ENCODE data around the gene SDK2. TPM values are rescaled to one million over a fixed set of nuclear protein-coding genes. Genes with fewer than 3 reads are reported as not detected.

SDK2 gene
- total and polyA plus RNA-seq, 2 of the 4 experiments (the other 2 are of a cell fraction), result under 0.01 to 0.03 TPM

- Histone ChIP-seq H3K4me1 (ENCODE audit: control insufficient read depth, insufficient read depth, low read length) (no peaks in the 10 kb centered on the region), H3K9me1 (ENCODE audit: insufficient read depth, low read length) (no peaks in the 10 kb centered on the region), H3K18ac (ENCODE audit: low read depth, low read length) (no peak overlapping the region), H2BK20ac (ENCODE audit: low read depth, low read length) (no peak overlapping the region), H4K8ac (ENCODE audit: low read depth in 2 of 2, low read length in 2 of 2) (no peak overlapping the region), H3K56ac (ENCODE audit: extremely low read depth, insufficient read depth, low read length) (no peak overlapping the region), H2AK5ac (ENCODE audit: low read depth, low read length) (no peak overlapping the region), H3K4me2 (ENCODE audit: low read depth, low read length) (no peak overlapping the region), H4K5ac (ENCODE audit: low read depth, low read length) (no peak overlapping the region), H3K27me3 (ENCODE audit: control insufficient read depth, insufficient read depth, low read length) (no peaks in the 10 kb centered on the region), H4K91ac (ENCODE audit: insufficient read depth, low read depth, low read length) (no peak overlapping the region), H3K27ac (ENCODE audit: insufficient read depth, low read length) (no peak overlapping the region), H3K14ac (replicated peaks; ENCODE audit: low read depth, low read length) (no peak overlapping the region), H2AFZ (replicated peaks; ENCODE audit: low read length, poor library complexity) (no peak overlapping the region), H3K4ac (ENCODE audit: low read depth, low read length) (no peak overlapping the region), H3K4me3 (ENCODE audit: insufficient read depth, low read depth, low read length) (no peak overlapping the region), H2BK120ac (ENCODE audit: low read depth, low read length) (no peak overlapping the region), H3K36me3 (ENCODE audit: control insufficient read depth, insufficient read depth, low read length) (no peaks in the 10 kb centered on the region), H2AK9ac (replicated peaks; ENCODE audit: low read depth, low read length, poor library complexity) (no peak overlapping the region), H3K79me1 (ENCODE audit: low read depth in 1 of 2, low read length in 2 of 2) (no peaks in the 10 kb centered on the region), H2BK15ac (ENCODE audit: low read depth, low read length) (no peak overlapping the region), H3K9ac (ENCODE audit: low read depth, low read length) (no peak overlapping the region), H3K9me3 (ENCODE audit: control insufficient read depth, insufficient read depth, low read length) (peaks cover 5% of the 10 kb centered on the region), H3K23ac (ENCODE audit: low read depth, low read length) (no peak overlapping the region), H2BK5ac (ENCODE audit: low read depth, low read length, poor library complexity, severe bottlenecking) (no peak overlapping the region), H4K20me1 (ENCODE audit: insufficient read depth, low read length) (no peaks in the 10 kb centered on the region)
- ChIA-PET CTCF (no interaction called here), POLR2A (ENCODE audit: unreplicated experiment) (no interaction called here)
- BruUV-seq (replicated peaks), result no TSS peak
- dilution Hi-C loops (cut with HindIII; ENCODE audit: low sequenced_read_pairs, unreplicated experiment) (no loop called here), in situ Hi-C loops (cut with MboI; ENCODE audit: low sequenced_read_pairs) (no loop called here), intact Hi-C loops (cut with micrococcal nuclease) (no loop called here)
- ATAC-seq (ENCODE audit: low read depth) (no peak), DNase-seq (no peak)
- 60% methylated on average over 2 of the region's 6 CpGs; no CpG with 5 or more reads in 1 of the 2 experiments for WGBS, 2 experiments (ENCODE audit: extremely low coverage in 2 of 2, insufficient read length in 1 of 2)
- TF ChIP-seq RAD21 (IDR thresholded peaks at IDR 0.05; ENCODE audit: low read length) (no peak), POLR2A (IDR thresholded peaks at IDR 0.05; ENCODE audit: low read depth, low read length) (no peak), CEBPB (IDR thresholded peaks at IDR 0.05; ENCODE audit: low read depth, low read length) (no peak), MXI1 (IDR thresholded peaks at IDR 0.05; ENCODE audit: borderline replicate concordance, low read depth, low read length) (no peak), BHLHE40 (IDR thresholded peaks at IDR 0.05; ENCODE audit: low read depth, low read length) (no peak), FOS (IDR thresholded peaks at IDR 0.05; ENCODE audit: low read depth, low read length) (no peak), MAFK (IDR thresholded peaks at IDR 0.05; ENCODE audit: low read depth, low read length) (no peak), NFE2L2 (IDR thresholded peaks at IDR 0.05; ENCODE audit: low read depth, low read length) (no peak), CHD1 (IDR thresholded peaks at IDR 0.05; ENCODE audit: low read depth, low read length) (no peak), USF2 (IDR thresholded peaks at IDR 0.05; ENCODE audit: low read depth, low read length) (no peak), CTCF (conservative IDR thresholded peaks at IDR 0.05; ENCODE audit: low read depth, low read length) (no peak), SMC3 (IDR thresholded peaks at IDR 0.05; ENCODE audit: low read depth, low read length) (no peak)
Measured at GRCh38 chr17:73630531-73630930, 13.7 kb downstream of the SDK2 start.
